Activated CD4-positive, alpha-beta T cell treated with anti-CD3 and anti-CD28 coated beads, Interleukin-2, amount 50 U/mL, for 16 hours (primary cell): Measurements from ENCODE around the gene CTPS1.
A peak's percentile ranks its signal among the peaks of the same experiment; 100 is the strongest.

ENCODE experiments used
- DNase-seq: peaks from one replicate; pipeline ENCODE4 v3.0.0-alpha.2; 2020

CTPS1 gene

DNA sequence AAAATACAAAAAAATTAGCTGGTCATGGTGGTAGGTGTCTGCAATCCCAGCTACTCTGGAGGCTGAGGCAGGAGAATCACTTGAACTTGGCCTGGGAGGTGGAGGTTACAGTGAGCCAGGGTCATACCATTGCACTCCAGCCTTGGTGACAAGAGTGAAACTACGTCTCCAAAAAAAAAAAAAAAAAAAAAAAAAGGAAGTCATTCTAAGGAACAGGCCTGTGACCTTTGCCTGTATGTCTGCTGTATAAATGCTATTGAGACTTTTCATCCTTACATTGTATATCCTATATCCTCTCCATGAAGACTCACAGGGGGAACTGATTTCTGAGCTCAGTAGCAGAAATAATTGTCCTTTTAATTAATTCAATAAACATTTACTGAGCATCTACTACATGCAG, 7.5 kb upstream of the CTPS1 start:
- DNase-seq: no peak

- DNase-seq: peak; percentile 12
Measured at GRCh38 chr1:40973912-40974311, 5.6 kb upstream of the CTPS1 start.

GRCh38 chr1:40974945-40975344, 4.6 kb upstream of the CTPS1 start:
- no peak for DNase-seq

DNA sequence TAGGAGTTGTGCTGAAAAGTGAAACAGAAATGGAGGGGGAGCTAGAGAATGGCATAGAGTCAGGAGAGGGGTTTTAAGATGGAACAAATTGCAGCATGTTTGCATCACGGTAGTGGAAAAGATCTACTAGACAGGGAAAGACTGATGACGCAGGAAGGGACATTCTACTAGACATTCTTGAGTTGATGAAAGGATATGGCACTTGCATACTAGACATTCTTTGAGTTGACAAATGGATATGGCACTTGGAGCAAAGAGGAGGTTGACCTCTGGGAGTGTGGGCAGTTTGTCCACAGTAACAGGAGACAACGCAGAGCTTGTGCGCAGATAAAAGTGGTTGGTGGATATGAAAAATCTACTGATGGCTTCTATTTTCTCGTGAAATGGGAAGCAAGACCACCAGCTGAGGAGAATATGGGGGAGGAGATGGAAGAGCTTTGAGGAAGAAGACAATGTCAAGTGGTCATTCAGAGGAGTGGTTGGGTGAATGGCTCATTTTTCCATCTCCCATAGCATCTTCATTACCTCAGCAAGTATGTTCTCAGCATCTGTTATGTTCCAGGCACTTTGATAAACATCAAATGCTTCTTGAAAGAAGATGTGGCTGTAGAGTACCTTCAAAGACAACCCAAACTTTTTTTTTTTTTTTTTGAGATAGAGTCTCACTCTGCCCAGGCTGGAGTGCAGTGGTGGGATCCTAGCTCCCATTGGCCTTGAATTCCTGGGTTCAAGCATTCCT, 2.4 kb upstream of the CTPS1 start:
- no peak for DNase-seq

GRCh38 chr1:40977716-40978115, 1.8 kb upstream of the CTPS1 start:
- DNase-seq: no peak

GRCh38 chr1:40978886-40979240, 633 bp upstream of the CTPS1 start:
- DNase-seq: no peak

- DNase-seq: no peak
Measured at GRCh38 chr1:40980068-40980452, 564 bp downstream of the CTPS1 start.

GRCh38 chr1:40980453-40981121, 1.1 kb downstream of the CTPS1 start:
- peak; percentile 74 for DNase-seq

DNA sequence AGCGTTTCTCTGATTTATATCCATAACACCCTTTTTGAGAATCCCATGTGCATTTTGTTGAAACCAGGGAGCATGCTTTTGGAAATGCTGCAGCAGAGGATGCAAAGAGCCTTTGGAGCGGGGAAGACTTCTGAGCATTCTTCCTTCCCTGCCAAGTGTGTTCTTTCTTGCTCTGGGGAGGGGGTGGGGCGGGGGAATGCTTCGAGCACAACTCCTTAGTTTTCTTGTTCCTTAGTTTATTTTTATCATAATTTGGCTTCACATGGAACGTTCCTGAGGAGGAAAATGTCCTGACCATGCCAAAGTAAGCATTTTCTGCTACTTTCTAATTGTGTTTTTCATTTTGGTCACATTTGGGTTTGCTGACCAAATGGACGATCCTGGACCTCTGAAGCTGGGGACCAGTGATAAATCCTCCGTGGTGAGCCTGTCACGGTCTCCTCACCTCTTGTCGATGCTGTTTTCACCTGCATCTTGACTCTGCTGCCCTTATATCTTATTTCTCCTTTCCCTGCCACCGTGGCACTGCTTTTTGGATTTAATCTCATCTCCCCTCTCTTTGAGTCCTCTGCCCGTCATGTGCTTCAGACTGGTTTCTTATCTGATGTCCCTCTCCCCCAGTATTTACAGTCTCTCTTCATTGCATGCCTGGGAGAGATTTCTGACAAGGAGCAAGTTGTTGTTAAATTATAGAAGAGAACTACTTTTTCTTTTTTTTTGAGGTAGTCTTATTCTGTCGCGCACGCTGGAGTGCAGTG, 2.4 kb downstream of the CTPS1 start:
- no peak for DNase-seq

DNA sequence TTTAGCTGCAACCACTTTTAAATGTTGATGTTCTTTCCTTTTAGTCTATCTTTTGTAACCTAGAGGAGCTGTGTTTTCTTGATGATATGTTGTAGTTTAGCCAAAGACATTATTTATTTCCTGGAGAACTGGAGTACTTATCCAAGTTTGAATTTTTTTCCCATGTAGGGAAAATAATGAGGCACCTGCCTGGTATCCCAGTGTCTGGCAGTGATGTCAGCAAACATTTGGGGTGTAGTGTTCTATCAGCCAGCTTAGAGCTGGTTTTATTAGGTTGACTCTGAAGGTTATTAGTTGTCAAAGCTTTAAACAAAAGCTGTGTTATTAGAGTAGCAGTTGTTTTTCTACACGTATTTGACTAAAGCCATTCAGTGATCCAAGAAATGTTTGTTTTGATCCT, 3.2 kb downstream of the CTPS1 start:
- no peak for DNase-seq

DNA sequence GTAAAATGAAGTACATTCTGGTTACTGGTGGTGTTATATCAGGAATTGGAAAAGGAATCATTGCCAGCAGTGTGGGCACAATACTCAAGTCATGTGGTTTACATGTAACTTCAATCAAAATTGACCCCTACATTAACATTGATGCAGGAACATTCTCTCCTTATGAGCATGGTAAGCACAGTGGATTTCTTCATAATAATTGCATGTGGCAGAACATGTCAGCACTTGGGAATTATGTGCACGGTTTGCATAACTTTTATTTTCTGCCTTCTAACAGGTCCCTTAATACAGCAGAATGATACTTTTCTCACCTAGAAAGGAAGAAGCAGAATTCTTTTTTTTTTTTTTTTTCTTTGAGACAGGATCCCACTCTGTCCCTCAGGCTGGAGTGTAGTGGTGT, 3.8 kb downstream of the CTPS1 start:
- DNase-seq: no peak

GRCh38 chr1:40984066-40984465, 4.6 kb downstream of the CTPS1 start:
- peak; percentile 79 for DNase-seq

DNA sequence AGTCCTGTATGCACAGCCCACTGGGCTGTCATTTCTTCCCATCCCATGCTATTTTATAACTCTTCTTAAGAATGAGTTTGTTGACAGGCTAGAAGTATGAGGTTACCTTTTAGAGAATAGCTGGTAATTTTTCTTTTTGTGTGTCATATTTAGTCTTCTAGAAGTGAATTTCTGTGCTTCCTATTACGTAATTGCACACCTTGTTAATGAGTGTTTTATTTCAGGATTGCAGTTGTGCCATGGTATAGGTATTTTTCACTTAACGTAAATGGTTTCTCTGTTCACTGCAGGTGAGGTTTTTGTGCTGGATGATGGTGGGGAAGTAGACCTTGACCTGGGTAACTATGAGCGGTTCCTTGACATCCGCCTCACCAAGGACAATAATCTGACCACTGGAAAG, 5.0 kb downstream of the CTPS1 start:
- DNase-seq: no peak

- DNase-seq: no peak
Measured at GRCh38 chr1:40985161-40985560, 5.7 kb downstream of the CTPS1 start.

DNA sequence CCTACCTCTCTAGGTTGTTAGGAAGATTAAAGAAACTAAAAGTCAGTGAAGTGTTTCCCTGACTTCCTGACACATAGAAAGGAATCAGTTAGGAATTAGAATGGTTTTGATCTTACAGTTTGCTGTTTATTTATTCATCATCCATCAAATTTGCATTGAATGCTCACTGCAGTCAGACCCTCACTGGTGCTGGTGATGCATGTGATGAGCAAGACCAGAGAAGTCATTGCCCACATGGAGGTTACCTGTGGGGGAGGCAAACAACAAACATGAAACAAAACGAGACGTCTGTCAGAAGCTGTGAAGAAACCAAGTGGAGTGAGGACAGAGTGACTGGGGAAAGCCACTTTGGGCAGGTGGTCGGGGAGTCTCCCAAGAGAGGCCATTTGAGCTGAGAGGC, 6.4 kb downstream of the CTPS1 start:
- DNase-seq: no peak

DNA sequence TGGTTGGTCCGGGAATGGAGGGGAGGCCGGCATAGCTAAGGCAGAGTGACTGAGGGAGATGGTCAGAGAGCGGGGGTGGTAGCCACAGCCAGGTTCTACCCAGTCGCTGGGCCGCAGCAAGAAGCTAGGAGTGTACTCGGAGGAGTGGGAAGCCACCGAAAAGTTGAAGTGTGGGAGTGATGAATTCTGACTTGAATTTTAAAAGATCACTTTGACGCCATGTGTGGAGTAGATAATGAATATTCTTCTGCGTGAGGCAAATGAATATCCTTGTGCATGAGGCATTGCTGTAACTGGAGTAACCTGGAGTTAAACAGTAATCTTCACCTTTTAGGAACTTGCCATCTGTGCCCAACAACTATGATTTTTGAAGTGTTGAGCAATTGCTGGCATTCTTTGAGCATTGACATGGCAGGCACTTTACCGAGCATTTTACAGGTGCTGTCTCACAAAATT, 6.9 kb downstream of the CTPS1 start:
- no peak for DNase-seq

GRCh38 chr1:40986956-40987355, 7.5 kb downstream of the CTPS1 start:
- no peak for DNase-seq

- no peak for DNase-seq
Measured at GRCh38 chr1:40987439-40988276, 8.2 kb downstream of the CTPS1 start.

DNA sequence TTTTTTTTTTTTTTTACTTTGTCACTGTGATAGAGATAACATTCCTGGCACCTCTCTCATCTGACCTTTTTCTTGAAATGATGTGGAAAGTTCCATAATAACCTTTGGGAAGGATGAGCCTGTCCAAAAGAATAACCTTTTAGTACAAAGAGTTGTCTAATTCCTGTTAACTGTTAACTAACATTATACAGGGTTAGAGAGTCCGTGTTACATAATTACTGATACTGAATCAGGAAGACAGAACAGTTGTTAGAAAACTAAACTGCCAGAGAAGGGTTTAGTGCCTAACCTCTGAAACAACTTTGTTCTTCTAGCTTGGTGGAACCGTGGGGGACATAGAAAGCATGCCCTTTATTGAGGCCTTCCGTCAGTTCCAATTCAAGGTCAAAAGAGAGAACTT, 8.8 kb downstream of the CTPS1 start:
- no peak for DNase-seq

DNA sequence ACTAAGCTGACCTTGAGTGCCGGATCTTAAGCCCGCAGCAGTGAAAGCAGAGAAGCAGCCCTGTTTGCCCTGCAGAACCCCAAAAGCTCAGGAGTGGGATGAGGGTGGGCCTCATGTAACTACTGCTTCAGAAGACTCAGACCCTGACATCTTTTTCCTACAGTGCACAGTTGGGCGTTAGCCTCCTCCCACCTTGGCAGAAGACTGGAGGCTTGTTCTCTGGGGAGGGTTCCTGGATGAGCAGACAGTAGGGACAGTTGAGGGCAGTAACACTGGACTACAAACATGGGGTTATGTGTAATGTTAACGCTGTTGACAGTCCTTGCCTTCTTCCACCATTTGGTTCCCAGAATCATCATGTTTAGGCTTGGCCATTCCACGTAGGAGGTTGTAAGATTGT, 9.6 kb downstream of the CTPS1 start:
- DNase-seq: no peak

DNA sequence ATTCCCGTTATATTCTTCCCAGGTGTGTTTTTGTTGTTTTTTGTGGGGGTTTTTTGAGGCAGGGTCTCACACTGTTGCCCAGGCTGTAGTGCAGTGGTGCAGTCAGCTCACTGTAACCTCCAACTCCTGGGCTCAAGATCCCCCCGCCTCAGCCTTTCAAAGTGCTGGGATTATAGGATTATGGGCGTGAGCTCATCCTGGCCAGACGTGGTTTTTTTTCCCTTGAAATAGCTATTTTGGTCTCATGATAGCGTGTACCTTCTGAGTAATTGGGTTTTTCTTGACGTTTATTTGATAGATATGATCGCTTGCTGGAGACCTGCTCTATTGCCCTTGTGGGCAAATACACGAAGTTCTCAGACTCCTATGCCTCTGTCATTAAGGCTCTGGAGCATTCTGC, 17.6 kb downstream of the CTPS1 start:
- DNase-seq: no peak

DNA sequence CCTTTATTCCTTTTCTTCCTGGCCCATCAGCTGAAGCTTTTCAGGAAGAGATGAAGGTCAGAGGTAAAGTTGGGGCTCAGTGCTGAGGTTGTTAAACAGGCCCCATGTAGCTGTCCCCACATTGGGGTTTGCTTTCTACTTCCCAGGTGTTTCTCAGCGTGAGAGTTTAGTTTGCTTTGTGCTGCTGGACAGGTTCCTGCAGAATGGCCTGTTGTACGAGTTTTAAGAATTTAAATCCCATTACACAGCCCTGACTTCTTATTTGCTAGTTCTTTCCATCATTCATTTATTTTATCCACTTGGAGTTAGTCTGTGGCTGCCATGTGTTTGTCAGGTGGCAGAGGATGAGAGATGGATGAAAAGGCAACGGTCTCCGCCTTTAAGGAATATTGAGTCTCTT, 19.2 kb downstream of the CTPS1 start:
- no peak for DNase-seq

DNA sequence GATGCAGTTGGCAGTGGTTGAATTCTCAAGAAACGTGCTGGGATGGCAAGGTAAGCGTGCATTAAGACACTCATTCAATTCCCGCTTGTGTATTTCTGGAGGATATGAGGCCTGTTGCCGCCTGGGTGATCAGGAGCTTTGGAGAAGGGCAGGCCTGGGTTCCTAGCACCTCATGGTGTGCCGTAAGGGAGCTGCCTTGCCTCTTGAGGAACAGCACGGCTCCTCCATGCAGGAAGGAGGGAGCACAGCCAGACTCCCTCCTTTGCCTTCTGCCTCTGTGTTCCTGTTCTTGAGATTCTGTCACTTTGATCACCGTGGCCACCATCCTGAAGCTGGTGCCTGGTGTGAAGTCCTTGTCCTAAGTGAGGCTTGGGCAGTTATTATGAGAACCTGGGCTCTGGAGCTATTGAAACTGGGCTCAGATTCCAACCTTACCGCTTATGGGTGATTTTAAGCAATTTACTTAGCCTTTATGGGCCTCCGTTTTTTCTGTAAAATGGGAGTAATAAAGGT, 23.7 kb downstream of the CTPS1 start:
- no peak for DNase-seq
